Measurements from ENCODE around the gene STAB2.
A peak's percentile ranks its signal among the peaks of the same experiment; 100 is the strongest.

The STAB2 gene, protein sequence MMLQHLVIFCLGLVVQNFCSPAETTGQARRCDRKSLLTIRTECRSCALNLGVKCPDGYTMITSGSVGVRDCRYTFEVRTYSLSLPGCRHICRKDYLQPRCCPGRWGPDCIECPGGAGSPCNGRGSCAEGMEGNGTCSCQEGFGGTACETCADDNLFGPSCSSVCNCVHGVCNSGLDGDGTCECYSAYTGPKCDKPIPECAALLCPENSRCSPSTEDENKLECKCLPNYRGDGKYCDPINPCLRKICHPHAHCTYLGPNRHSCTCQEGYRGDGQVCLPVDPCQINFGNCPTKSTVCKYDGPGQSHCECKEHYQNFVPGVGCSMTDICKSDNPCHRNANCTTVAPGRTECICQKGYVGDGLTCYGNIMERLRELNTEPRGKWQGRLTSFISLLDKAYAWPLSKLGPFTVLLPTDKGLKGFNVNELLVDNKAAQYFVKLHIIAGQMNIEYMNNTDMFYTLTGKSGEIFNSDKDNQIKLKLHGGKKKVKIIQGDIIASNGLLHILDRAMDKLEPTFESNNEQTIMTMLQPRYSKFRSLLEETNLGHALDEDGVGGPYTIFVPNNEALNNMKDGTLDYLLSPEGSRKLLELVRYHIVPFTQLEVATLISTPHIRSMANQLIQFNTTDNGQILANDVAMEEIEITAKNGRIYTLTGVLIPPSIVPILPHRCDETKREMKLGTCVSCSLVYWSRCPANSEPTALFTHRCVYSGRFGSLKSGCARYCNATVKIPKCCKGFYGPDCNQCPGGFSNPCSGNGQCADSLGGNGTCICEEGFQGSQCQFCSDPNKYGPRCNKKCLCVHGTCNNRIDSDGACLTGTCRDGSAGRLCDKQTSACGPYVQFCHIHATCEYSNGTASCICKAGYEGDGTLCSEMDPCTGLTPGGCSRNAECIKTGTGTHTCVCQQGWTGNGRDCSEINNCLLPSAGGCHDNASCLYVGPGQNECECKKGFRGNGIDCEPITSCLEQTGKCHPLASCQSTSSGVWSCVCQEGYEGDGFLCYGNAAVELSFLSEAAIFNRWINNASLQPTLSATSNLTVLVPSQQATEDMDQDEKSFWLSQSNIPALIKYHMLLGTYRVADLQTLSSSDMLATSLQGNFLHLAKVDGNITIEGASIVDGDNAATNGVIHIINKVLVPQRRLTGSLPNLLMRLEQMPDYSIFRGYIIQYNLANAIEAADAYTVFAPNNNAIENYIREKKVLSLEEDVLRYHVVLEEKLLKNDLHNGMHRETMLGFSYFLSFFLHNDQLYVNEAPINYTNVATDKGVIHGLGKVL (N-terminal part only)

DNA sequence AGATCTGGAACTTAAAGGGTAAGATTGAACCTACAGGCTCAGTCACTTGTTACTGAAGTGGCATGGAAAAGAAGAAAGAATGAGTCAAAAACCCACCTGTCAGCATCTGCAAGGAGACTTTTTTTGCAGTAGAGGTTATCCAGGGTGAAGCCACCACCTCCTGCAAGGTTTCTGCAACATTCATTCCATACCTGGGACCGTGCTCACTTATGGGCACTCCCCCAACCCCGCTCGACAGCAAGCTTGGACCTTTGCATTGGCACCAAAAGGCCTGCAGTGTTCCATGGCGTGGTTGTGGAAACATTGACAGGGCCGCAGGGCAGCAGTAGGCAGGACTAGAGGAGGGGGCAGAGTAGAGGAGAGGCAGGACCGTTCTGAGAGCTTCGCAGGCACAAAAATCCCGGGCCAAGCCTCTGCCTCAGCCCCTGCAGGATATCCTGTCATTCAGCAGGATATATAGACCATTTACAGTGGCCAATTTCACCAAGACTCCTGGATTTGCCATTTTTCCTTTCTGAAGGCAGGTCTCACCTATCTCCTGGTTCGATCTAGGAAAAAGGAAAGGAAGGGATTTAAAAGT, at the start of gene STAB2:
TSS of gene STAB2 (plus strand) at position 483 of the 580 bp plus-strand sequence. CDS start 204 bp downstream, outside the sequence.
- DNase-seq, result no peak

DNA sequence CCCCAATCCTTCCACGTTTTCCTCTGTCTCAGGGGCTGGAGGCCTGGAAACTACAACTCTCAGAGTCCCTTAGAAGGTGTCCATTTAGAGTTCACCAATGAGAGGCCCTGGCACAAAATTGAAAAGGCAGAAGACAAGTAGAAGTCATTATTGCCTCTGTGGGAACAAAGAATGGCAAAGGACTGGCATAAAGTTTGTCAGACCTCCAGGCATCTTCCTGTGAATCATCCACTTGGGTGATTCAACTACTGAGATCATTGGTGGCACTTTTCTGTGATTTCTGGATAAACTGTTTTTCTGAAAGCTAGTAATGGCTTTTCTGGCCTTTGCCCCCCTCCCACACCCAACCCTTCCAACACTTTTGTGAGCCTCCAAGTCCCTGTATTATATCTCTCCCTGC, 48.7 kb upstream of the STAB2 start:
- DNase-seq, result no peak

DNA sequence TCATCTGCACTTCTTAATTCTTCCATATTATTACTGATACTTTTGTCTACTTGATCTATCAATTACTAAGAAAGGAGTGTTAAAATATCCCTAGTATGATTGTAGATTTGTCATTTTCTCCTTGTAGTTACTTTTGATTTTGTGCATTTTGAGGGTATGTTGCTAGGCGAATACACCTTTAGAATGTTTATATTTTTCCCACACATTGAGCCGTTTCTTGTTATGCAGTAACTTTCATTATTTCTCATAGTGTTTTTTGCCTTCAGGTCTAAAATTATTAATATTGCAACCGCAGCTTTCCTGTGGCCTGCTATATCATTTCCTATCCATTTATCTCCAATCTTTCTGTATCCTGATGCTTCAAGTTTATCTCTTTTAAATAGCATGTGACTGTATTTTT, 46.8 kb upstream of the STAB2 start:
- DNase-seq, result no peak

DNA sequence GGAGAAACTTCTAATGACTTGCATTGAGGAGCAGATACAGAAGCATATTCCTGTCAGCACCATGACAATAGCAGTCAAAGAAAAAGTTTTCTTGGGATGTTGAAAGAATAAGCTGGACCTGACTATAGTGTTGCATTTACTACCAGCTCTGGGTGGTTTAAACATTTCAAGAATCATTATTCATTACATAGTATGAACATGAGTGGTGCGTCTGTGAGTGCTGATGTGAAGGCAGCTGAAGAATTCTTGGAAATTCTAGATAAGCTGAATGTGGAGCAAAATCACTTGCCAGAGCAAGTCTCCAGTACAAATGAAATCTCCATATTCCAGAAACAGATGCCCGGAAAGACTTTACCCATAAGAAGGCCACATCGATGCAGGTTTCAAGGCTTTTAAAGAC, 45.0 kb upstream of the STAB2 start:
- no peak for DNase-seq

DNA sequence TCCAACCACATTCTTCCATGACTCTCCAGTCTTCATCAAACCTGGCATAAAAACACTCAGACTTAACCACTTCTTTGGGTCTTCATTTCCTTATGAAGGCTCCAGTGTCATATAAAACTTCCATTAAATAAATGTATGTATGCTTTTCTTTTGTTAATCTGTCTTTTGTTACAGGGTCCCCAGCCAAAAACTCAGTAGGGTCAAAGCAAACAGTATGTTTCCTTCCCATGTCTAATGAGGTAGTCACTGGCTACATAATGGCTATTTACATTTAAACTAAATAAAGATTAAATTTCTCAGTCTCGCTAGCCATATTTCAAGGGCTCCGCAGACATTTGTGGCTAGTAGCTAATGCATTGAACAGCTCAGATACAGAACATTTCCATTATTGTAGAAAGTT, 40.1 kb upstream of the STAB2 start:
- no peak for DNase-seq

DNA sequence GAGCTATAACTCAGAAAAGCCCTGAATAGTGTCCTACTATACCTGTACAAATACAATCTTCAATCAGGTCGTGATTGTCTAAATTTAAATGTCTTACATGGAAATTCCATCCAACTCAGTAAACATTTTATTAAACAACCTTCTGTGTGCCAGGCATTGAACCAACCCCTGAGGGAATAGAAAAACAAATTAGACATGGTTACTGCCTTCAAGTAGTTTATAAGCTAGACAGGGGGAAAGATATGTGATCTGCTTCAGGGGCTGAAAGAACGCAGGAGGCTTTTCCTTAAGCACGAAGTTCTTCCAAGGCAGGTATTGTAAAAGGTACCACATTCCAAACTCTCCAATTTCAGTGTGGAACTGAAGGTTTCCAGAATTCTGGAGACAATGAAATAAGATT, 39.7 kb upstream of the STAB2 start:
- DNase-seq, result no peak

DNA sequence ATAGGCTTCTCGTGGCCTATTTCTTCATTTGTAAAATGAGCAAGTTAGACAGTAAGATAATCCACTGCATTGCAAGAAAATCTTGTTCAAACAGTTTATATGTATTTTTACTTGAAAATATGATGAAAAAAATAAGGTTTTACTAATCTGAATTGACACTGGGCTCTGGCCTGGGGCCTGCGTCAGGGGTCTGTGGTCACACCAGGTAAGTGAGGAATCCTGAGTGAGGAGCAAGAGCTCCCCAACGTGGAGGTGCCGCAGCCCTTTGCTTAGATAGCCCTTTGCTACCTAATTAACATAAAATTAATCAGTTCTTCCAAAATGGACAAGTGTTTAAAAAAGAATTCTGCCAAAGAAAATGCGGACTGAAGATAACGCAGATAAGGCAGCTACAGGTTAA, 39.1 kb upstream of the STAB2 start:
- peak; percentile 76 for DNase-seq

DNA sequence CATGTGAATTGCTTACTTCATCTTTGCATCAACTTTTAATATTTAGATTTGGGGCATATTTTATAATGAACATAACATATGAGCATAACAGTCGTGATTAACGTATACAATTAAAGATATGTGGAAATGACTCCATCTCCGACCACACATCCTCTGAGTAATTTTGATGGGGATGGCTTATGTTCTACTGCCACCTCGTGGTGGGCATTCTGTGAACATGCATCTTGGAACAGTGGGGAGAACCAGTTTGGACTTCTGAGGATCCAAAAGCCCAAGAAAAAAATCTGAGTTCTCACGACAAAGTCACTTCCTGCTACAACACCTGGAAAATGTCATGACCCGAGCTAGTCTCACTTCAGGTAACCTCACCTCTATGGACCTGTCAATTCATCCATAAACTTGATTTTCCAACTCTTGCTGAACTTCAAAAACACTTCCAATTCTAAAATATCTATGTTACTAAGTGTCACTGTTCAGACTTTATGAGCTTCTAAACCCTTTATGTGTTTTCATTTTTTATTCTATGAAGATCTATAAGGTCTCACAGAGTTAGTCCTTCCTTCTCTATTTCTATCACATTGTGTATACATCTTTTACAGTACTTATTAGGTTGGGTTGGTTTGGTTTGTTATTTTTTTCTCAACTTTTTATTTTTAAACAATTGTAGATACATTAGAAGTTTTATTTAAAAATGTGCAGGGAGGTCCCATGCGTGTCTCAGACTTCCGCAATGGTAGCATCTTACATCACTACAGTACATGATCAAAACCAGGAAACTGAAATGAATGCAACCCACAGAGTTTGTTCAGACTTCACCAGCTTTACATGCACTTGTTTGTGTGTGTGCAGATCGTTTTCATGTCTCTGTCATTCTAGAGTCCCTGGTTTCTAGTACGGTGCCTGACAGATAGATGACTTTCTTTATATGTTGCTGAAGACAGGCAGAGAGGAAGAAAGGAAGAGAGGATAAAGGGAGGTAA, 38.2 kb upstream of the STAB2 start:
- DNase-seq, result peak; percentile 64

DNA sequence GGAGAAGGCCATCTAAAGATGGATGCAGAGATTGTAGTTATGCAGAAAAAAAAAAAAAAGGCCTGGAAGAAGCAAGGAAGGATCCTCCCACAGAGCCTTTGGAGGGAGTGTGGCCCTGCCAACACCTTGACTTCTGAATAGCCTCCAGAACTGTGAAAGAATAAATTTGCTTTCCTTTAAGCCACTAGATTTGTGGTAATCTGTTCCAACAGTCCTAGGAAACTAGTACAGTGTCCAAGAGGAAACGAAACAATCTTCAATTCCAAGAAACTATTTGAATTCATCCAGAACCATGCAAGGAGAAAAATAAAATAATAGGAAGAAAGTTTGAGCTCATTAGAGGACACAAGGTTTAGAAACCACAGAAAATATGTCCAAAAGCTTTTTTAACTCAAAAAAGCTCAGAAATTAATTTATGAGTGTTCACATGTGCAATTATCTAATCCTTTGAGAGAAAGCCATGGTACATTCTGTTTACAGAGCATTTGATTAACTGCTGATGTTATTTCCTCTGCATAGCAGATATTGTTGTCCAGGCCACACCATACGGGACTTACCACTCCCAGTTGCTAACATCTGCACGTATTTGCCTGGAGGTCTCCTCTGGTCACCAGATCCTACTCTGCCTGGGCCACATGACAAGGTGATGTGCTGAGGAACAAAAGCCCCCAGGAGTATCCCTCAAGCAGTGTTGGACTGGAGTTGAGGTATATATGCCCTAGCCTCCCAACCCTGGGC, 30.0 kb upstream of the STAB2 start:
- no peak for DNase-seq

DNA sequence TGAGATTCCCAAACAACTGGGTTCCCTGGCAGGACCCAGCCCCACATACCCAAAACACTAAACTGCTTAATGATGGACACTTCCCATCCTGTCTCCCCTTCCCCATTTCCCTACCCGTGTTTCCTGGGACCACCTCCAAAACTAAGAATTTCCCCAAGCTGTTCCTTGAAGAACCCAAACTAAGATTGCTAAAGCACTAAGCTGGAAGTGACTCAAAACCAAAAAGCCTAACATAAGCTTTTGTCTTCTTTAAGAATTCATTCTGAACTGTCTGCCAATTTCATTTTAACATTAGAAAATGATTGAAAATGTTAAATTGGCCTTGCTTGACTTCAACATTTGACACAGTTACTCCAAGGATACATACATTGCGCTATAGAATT, 29.5 kb upstream of the STAB2 start:
- no peak for DNase-seq

DNA sequence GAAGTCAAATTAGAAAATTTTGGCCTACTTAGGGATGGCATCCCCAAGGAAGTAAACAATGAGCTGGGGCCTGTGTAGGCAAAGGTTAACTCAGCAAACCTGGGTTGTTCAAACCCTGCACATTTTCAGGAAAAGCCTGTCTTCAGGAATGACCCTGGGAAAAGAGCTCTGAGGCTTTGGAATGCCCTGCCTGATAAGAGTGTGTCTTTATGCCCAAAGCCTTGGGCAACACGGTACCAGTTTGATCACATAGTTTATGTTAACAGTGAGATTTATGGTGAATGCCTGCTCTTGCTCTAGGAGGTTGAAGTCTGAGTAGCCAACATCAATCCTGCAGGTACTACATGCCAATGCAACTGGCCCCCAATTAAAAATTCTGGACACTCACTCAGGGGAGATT, 28.2 kb upstream of the STAB2 start:
- no peak for DNase-seq

DNA sequence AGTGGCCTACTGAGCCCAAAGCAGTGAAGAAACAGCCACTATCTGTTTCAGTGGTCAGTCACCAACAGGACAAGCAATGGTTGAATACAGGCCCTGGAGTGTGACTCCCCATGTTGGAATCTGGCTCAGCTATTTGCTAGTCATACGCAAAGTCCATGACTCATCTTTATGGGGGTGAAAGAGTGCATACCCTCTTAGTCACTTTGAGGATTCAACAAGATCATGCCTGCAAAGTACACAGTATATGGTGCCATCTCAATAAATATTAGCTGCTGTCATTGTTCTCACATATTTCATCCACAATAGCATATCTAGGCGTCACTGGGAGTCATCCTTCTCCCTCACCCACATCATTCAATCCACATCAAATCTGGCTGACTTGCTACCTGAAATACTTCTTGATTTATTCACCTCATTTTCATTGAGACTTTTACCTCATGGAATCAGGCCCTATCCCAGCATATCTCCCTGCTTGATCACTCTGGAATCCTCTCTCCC, 26.4 kb upstream of the STAB2 start:
- DNase-seq, result no peak

DNA sequence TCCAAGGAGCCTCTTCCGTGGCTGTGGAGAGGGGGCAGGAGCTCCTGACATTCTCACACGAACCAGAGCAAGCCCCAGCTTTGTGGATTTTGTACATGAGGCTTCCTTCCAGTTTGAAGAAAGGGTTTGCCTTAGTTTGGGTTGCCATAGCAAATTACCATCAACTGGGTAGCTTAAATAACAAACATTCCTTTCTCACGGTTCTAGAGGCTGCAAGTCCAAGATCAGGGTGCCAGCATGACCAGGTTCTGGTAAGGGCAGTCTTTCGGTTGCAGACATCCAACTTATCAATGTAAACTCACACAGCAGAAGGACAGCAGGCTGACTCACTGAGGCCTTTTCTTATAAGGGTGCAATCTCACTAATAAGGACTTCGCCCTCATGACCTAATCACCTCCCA, 25.9 kb upstream of the STAB2 start:
- no peak for DNase-seq

DNA sequence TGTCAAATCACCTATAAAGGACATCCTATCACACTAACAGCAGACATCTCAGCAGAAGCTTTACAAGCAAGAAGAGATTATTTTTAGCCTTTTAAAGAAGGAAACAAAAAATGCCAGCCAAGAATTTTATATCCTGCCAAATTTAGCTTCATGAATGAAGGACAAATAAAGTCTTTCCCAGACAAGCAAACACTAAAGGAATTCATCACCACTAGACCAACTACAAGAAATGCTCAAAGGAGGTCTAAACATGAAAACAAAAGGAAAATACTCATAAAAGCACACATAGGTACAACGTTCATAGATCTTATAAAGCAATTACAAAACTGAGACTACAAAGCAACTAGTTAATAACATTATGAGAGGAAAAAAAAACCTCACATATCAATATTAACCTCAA, 20.7 kb upstream of the STAB2 start:
- no peak for DNase-seq

DNA sequence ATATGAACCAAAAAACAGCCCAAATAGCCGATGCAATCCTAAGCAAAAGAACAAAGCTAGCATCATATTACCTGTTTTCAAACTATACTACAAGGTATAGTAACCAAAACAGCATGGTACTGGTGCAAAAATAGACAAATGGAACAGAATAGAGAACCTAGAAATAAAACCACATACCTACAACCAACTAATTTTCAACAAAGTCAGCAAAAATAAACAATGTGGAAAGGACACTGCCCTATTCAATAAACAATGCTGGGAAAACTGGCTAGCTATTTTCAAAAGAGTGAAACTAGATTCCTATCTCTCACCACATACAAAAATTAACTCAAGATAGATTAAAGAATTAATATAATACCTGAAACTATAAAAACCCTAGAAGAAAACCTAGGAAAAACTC, 17.8 kb upstream of the STAB2 start:
- DNase-seq, result no peak

DNA sequence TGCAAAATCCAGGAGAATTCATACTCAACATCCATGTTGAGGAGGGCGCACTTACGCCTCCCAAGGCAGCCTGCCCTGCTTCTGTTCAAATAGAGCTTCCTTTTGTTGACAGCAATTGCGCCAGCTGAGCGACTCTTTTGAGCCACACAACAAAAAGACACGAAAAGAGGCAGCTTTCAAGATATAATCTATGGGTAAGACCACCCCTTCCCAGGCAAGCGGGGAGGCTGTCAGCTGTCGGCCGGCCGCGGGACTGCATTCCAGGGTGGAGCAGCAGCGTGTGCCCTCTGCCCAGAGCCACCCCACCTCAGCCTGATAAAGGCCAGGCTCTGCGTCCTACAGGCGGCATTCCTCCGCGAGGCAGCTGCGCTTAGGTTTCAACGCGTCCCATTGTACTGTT, 15.8 kb upstream of the STAB2 start:
- peak; percentile 79 for DNase-seq

DNA sequence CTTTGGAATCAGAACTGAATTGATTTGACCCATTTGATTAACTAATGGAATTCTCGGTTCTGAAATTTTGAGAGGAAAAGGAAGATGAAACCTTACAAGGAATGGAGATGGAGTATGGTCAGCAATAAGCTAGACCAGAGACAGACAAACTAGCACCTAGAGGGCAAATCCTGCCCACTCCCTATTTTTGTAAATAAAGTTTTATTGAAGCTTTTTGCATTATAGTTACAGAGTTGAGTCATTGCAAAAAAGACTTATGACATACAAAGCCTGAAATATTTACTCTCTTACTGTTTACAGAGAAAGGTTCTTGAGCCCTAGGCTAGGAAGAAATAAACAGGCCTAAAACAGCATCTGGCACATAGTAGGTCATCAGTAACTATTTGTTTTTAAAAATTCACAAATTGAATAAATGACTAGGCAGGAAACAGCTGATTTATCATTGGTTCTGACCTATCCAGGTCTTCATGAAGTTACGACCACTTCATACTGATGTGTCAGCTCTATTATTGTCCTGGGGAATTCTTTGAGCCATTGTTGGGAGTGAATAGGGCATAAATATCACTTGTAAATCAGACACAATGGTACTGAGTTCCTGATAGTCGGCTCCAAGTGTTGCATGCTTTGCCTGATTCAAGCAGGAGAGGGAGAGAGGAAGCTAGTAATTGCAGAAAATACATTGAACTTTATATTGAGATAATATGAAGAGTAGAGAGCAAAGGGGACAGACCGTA, 14.6 kb upstream of the STAB2 start:
- no peak for DNase-seq

DNA sequence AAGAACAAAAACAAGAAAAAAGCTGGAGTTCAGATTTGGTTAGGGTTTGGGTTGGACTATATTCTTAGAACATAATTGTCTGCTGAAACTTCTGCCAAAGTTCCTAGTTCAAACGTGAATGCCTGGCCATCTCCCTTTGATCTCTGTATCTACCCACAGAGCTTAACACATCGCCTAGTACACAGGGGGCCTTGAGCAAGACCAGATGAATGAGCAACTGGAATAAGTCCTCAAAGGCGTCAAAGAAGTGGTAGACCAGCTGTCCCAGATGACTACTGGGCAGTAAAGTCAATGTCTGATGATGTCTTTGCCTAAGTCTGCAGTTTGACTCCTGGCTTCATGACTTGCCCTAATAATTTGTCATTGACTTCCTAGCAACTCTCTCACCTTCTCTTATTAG, 13.9 kb upstream of the STAB2 start:
- no peak for DNase-seq

DNA sequence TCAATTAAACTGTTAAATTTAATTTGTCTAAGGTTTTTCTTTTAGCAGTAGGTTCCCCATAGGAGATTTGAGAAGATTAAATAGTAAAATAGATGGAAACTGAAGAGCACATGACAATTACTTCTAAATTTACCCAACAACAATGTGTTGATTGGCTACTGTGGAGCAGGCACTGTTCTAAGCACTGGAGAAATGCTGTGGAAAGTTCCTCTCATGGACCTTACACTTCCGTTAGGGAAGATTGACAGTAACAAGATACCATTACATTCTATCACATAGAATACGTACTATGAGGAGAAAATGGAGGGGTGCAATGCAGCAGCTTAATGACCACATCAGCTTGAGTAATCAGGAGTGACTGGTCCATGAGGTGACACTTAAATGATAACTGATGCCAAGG, 8.1 kb upstream of the STAB2 start:
- DNase-seq, result no peak

DNA sequence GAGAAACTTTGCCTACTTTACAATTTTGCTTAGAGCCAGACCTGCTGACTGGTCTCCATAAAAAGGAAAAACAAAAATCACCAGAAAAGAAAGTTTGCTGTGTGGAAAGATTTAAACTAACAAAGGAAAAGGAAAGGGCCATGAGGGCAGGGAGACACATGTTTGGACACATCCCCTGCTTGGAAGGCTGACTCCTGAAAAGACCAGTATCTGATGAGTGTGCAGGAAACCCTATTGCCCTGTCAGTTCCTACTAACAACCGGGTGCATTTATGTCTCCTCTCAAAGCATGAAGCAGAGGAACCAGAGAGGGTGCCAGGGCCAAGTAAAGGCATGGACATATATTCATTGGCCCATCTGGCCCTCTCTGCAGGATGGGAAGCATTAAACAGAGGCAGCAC, 7.0 kb upstream of the STAB2 start:
- DNase-seq, result no peak

Measured in SHP77 treated with DMSO at 0.1 percent for 48 hours (cell line).